Neural cell (in vitro differentiated cells): ENCODE results near the gene ASIC3. TPM values are rescaled to one million over a fixed set of nuclear protein-coding genes. Genes with fewer than 3 reads are reported as not detected.

Source experiments
- H2AFZ ChIP-seq: fragments of 200-600, 300-800 bp; sonication (generic), shearing (Covaris generic); 2 replicates; pipeline ENCODE4 v1.6.0; 2014; ENCODE audit warnings: low read depth, mild to moderate bottlenecking, antibody characterized with exemption, low read length, moderate library complexity
- H3F3A ChIP-seq: fragments of 200-600 bp; shearing (Covaris generic); 2 replicates; pipeline ENCODE4 v1.6.1; 2016; ENCODE audit warnings: mild to moderate bottlenecking, moderate library complexity, mixed read lengths, antibody characterized with exemption, low read length; ENCODE audit not compliant: insufficient read depth, poor library complexity, severe bottlenecking
- H3K27ac ChIP-seq: fragments of 200-600, 300-800 bp; sonication (generic), shearing (Covaris generic); 2 replicates; pipeline ENCODE4 v1.5.1; 2014; ENCODE audit warnings: mild to moderate bottlenecking, low read length, moderate library complexity
- H3K27me3 ChIP-seq: fragments of 300-800, 200-600 bp; sonication (generic), shearing (Covaris generic); 2 replicates; pipeline ENCODE4 v1.6.0; 2014; ENCODE audit warnings: mild to moderate bottlenecking, low read depth, low read length, moderate library complexity; ENCODE audit not compliant: insufficient read depth
- H3K36me3 ChIP-seq: fragments of 300-800, 200-600 bp; sonication (generic), shearing (Covaris generic); 2 replicates; pipeline ENCODE4 v1.5.1; 2014; ENCODE audit warnings: mild to moderate bottlenecking, antibody characterized with exemption, low read length, moderate library complexity; ENCODE audit not compliant: insufficient read depth
- H3K4me2 ChIP-seq: fragments of 300-800, 200-600 bp; sonication (generic), shearing (Covaris generic); 2 replicates; pipeline ENCODE4 v1.6.0; 2014; ENCODE audit warnings: mild to moderate bottlenecking, low read length
- H3K4me3 ChIP-seq: fragments of 300-800, 200-600 bp; sonication (generic), shearing (Covaris generic); 2 replicates; pipeline ENCODE4 v1.5.1; 2014; ENCODE audit warnings: mild to moderate bottlenecking, low read length, moderate library complexity
- H3K79me2 ChIP-seq: fragments of 200-600 bp; shearing (Covaris generic); replicated peaks from 2 replicates; pipeline ENCODE4 v1.6.0; 2014; ENCODE audit warnings: mild to moderate bottlenecking, low read length, moderate library complexity; ENCODE audit not compliant: insufficient read depth
- H3K9ac ChIP-seq: fragments of 300-800, 200-600 bp; sonication (generic), shearing (Covaris generic); 2 replicates; pipeline ENCODE4 v1.6.1; 2016; ENCODE audit warnings: mild to moderate bottlenecking, low read length, mixed read lengths
- H3K9me2 ChIP-seq: fragments of 200-600 bp; shearing (Covaris generic); 2 replicates; pipeline ENCODE4 v1.6.1; 2016; ENCODE audit warnings: mild to moderate bottlenecking, low read length, mixed read lengths; ENCODE audit not compliant: insufficient read depth
- H3K9me3 ChIP-seq: fragments of 200-600, 300-800 bp; sonication (generic), shearing (Covaris generic); 2 replicates; pipeline ENCODE4 v1.6.1; 2016; ENCODE audit warnings: mild to moderate bottlenecking, mixed run types, low read length, moderate library complexity, mixed read lengths
- H4K20me1 ChIP-seq: fragments of 200-600 bp; shearing (Covaris generic); 2 replicates; pipeline ENCODE4 v1.6.1; 2016; ENCODE audit warnings: mild to moderate bottlenecking, mixed run types; ENCODE audit not compliant: insufficient read depth
- EP300 ChIP-seq: fragments of 450-650 bp; conservative IDR thresholded peaks from 2 replicates; pipeline ENCODE4 v1.6.1; 2014; ENCODE audit warnings: antibody characterized with exemption, mild to moderate bottlenecking, moderate library complexity; ENCODE audit not compliant: poor library complexity, severe bottlenecking
- EZH2 ChIP-seq: fragments of 200-600, 300-800 bp; shearing (Covaris generic), sonication (generic); IDR thresholded peaks from 2 replicates; pipeline ENCODE4 v1.6.1; 2014; ENCODE audit warnings: antibody characterized with exemption, low read length, borderline replicate concordance, mild to moderate bottlenecking; ENCODE audit not compliant: insufficient read depth, poor library complexity, severe bottlenecking
- MXI1 ChIP-seq: fragments of 450-650 bp; conservative IDR thresholded peaks from 2 replicates; pipeline ENCODE4 v1.6.1; 2014; ENCODE audit warnings: antibody characterized with exemption, mild to moderate bottlenecking; ENCODE audit not compliant: poor library complexity, severe bottlenecking
- POLR2AphosphoS5 ChIP-seq: IDR thresholded peaks from 2 replicates; pipeline ENCODE4 v1.6.1; 2012
- RAD21 ChIP-seq: fragments of 450-650 bp; conservative IDR thresholded peaks from 2 replicates; pipeline ENCODE4 v1.6.1; 2014; ENCODE audit warnings: antibody characterized with exemption, mild to moderate bottlenecking, moderate library complexity
- SMC3 ChIP-seq: fragments of 450-650 bp; conservative IDR thresholded peaks from 2 replicates; pipeline ENCODE4 v1.6.1; 2014; ENCODE audit warnings: antibody characterized with exemption, mild to moderate bottlenecking, moderate library complexity; ENCODE audit not compliant: poor library complexity
- TAF1 ChIP-seq: IDR thresholded peaks from 2 replicates; pipeline ENCODE4 v1.6.1; 2012; ENCODE audit warnings: low read depth
- polyA plus RNA-seq: library from polyadenylated mRNA; depleted of rRNA; stranded (reverse); fragments of >200 nt; gene quantifications from 2 replicates; pipeline ENCODE4 v1.2.3, GENCODE V29; 2014
- TF ChIP-seq, protein P1 (sequence below): IDR thresholded peaks from 2 replicates; pipeline ENCODE4 v1.6.1; 2012; ENCODE audit warnings: borderline replicate concordance
- TF ChIP-seq, protein P2 (sequence below): fragments of 450-650 bp; IDR thresholded peaks from 2 replicates; pipeline ENCODE4 v1.5.1; 2014; ENCODE audit warnings: antibody characterized with exemption, mild to moderate bottlenecking, moderate library complexity; ENCODE audit not compliant: poor library complexity, severe bottlenecking

The ASIC3 gene
- polyA plus RNA-seq, 1 donor from 2014 or later, result 3.3 TPM

GRCh38 chr7:151062399-151063211 is 14.3 kb downstream of the ASIC3 start:
- H3K79me2 ChIP-seq, result no peaks in the 10 kb centered on the region
- no peaks in the 10 kb centered on the region for H4K20me1 ChIP-seq
- H3K36me3 ChIP-seq, result no peaks in the 10 kb centered on the region
- no peak overlapping the region for H3K4me3 ChIP-seq
- H3K27me3 ChIP-seq, result peaks cover 7% of the 10 kb centered on the region
- peaks cover 6% of the 10 kb centered on the region for H3F3A ChIP-seq
- H3K4me2 ChIP-seq, result no peak overlapping the region
- H3K9me2 ChIP-seq, result no peaks in the 10 kb centered on the region
- no peaks in the 10 kb centered on the region for H3K9me3 ChIP-seq
- H3K27ac ChIP-seq, result no peak overlapping the region
- H2AFZ ChIP-seq, result no peak overlapping the region
- H3K9ac ChIP-seq, result no peak overlapping the region
- TF ChIP-seq TAF1 (no peak), MXI1 (peak; percentile 29), EZH2 (no peak)
- TF ChIP-seq, protein P1, sequence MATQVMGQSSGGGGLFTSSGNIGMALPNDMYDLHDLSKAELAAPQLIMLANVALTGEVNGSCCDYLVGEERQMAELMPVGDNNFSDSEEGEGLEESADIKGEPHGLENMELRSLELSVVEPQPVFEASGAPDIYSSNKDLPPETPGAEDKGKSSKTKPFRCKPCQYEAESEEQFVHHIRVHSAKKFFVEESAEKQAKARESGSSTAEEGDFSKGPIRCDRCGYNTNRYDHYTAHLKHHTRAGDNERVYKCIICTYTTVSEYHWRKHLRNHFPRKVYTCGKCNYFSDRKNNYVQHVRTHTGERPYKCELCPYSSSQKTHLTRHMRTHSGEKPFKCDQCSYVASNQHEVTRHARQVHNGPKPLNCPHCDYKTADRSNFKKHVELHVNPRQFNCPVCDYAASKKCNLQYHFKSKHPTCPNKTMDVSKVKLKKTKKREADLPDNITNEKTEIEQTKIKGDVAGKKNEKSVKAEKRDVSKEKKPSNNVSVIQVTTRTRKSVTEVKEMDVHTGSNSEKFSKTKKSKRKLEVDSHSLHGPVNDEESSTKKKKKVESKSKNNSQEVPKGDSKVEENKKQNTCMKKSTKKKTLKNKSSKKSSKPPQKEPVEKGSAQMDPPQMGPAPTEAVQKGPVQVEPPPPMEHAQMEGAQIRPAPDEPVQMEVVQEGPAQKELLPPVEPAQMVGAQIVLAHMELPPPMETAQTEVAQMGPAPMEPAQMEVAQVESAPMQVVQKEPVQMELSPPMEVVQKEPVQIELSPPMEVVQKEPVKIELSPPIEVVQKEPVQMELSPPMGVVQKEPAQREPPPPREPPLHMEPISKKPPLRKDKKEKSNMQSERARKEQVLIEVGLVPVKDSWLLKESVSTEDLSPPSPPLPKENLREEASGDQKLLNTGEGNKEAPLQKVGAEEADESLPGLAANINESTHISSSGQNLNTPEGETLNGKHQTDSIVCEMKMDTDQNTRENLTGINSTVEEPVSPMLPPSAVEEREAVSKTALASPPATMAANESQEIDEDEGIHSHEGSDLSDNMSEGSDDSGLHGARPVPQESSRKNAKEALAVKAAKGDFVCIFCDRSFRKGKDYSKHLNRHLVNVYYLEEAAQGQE, result no peak

DNA sequence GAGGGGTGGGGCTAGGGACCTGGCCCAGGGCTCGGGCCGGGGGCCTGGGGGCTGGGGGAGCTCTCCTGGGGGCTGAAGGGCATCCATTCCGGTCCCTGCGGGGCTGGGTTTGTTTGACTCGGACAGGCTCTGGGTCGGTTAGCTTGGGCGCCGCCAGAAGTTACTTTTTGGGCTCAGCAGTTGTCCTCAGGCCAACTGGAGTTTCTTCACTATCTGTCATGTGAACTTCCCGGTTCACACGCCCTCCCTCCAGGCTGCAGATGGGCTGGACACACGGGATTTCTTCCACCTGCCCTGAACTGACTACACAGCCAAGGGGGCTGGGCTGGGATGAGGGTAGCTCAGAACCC is 14.9 kb downstream of the ASIC3 start:
- H3K36me3 ChIP-seq, result no peaks in the 10 kb centered on the region
- H2AFZ ChIP-seq, result no peak overlapping the region
- H3F3A ChIP-seq, result peaks cover 6% of the 10 kb centered on the region
- H3K79me2 ChIP-seq, result no peaks in the 10 kb centered on the region
- no peak overlapping the region for H3K9ac ChIP-seq
- H4K20me1 ChIP-seq, result no peaks in the 10 kb centered on the region
- TF ChIP-seq EP300 (no peak), TAF1 (no peak)
- H3K4me3 ChIP-seq, result no peak overlapping the region
- H3K9me2 ChIP-seq, result no peaks in the 10 kb centered on the region
- H3K27me3 ChIP-seq, result peaks cover 7% of the 10 kb centered on the region
- H3K4me2 ChIP-seq, result no peak overlapping the region
- no peaks in the 10 kb centered on the region for H3K9me3 ChIP-seq
- no peak overlapping the region for H3K27ac ChIP-seq

- no peaks in the 10 kb centered on the region for H3K9me3 ChIP-seq
- H3K9ac ChIP-seq, result no peak overlapping the region
- no peaks in the 10 kb centered on the region for H4K20me1 ChIP-seq
- no peaks in the 10 kb centered on the region for H3K36me3 ChIP-seq
- TF ChIP-seq, protein P2, sequence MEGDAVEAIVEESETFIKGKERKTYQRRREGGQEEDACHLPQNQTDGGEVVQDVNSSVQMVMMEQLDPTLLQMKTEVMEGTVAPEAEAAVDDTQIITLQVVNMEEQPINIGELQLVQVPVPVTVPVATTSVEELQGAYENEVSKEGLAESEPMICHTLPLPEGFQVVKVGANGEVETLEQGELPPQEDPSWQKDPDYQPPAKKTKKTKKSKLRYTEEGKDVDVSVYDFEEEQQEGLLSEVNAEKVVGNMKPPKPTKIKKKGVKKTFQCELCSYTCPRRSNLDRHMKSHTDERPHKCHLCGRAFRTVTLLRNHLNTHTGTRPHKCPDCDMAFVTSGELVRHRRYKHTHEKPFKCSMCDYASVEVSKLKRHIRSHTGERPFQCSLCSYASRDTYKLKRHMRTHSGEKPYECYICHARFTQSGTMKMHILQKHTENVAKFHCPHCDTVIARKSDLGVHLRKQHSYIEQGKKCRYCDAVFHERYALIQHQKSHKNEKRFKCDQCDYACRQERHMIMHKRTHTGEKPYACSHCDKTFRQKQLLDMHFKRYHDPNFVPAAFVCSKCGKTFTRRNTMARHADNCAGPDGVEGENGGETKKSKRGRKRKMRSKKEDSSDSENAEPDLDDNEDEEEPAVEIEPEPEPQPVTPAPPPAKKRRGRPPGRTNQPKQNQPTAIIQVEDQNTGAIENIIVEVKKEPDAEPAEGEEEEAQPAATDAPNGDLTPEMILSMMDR, result no peak
- TF ChIP-seq MXI1 (no peak), RAD21 (no peak), EZH2 (no peak), POLR2AphosphoS5 (no peak), SMC3 (no peak), EP300 (no peak)
- no peaks in the 10 kb centered on the region for H3F3A ChIP-seq
- H3K27ac ChIP-seq, result no peak overlapping the region
- H3K4me3 ChIP-seq, result no peak overlapping the region
- no peaks in the 10 kb centered on the region for H3K9me2 ChIP-seq
- no peak overlapping the region for H3K4me2 ChIP-seq
- H3K79me2 ChIP-seq, result no peaks in the 10 kb centered on the region
- H3K27me3 ChIP-seq, result peaks cover 7% of the 10 kb centered on the region
- H2AFZ ChIP-seq, result no peak overlapping the region
Observed at GRCh38 chr7:151064454-151064853, 16.1 kb downstream of the ASIC3 start.
